SK-N-DZ (cell line): Measurements from ENCODE around the gene KCNIP1.

Experiments
- DNase-seq: peaks from one replicate; pipeline ENCODE4 v3.0.0-alpha.2; 2015; ENCODE audit warnings: low spot score

Gene KCNIP1

GRCh38 chr5:170781946-170782345 lies 278.1 kb downstream of the KCNIP1 start:
- DNase-seq: no peak

GRCh38 chr5:170782438-170782837 lies 278.6 kb downstream of the KCNIP1 start:
- DNase-seq: no peak

GRCh38 chr5:170783498-170784247 lies 279.9 kb downstream of the KCNIP1 start, which contains the start of gene GABRP:
Gene GABRP, plus strand, starts transcription at chr5:170783725. Its CDS starts 4,891 bp downstream, at chr5:170788616.
- DNase-seq: no peak

GRCh38 chr5:170785416-170785815 lies 281.6 kb downstream of the KCNIP1 start:
- no peak for DNase-seq
